ENCODE data around the gene TERT.
A peak's percentile ranks its signal among the peaks of the same experiment; 100 is the strongest.

The TERT gene

GRCh38 chr5:1246711-1247431 lies 48.0 kb downstream of the TERT start:
- H3K4me3 ChIP-seq (ENCODE audit: low read length in 2 of 2), result no peak overlapping the region
- H3K4ac ChIP-seq (ENCODE audit: low read length), result no peak overlapping the region
- no peak overlapping the region for H2BK15ac ChIP-seq (ENCODE audit: low read length)
- H4K91ac ChIP-seq (ENCODE audit: low read depth, low read length, poor library complexity), result no peak overlapping the region
- no CpG with 5 or more reads among the region's 43 CpGs for WGBS, 2 donors (ENCODE audit: extremely low coverage in 2 of 2, insufficient read length in 2 of 2, insufficient replicate concordance in 1 of 2)
- peak; percentile 81 for DNase-seq (ENCODE audit: low spot score)
- no peak overlapping the region for H3K9ac ChIP-seq (ENCODE audit: low read depth, low read length, poor library complexity)
- H2BK120ac ChIP-seq (ENCODE audit: low read depth, low read length), result no peak overlapping the region
- H2AK5ac ChIP-seq (ENCODE audit: low read depth, low read length), result no peak overlapping the region
- peaks cover 0 to 3% of the 10 kb centered on the region in 2 donors for H3K4me1 ChIP-seq (ENCODE audit: control insufficient read depth in 2 of 2, insufficient read depth in 1 of 2, low read depth in 1 of 2, low read length in 2 of 2)
- H3K27me3 ChIP-seq (ENCODE audit: control insufficient read depth in 3 of 3, insufficient read depth in 3 of 3, low read depth in 1 of 3, low read length in 3 of 3), result peaks cover 0 to 23% (median 0%) of the 10 kb centered on the region in 3 experiments
- no peaks in the 10 kb centered on the region for H3K9me3 ChIP-seq (replicated peaks in 1 of 2; ENCODE audit: control insufficient read depth in 2 of 2, insufficient read depth in 1 of 2, low read depth in 1 of 2, low read length in 2 of 2)
- H3K23ac ChIP-seq (ENCODE audit: low read depth, low read length, poor library complexity), result peak overlapping the region; percentile 0
- no peaks in the 10 kb centered on the region for H3K36me3 ChIP-seq (replicated peaks in 1 of 2; ENCODE audit: control insufficient read depth in 2 of 2, insufficient read depth in 2 of 2, low read length in 2 of 2)
- no peak overlapping the region for H3K4me2 ChIP-seq (ENCODE audit: insufficient read depth, low read length, poor library complexity, severe bottlenecking)
- peaks cover 2% of the 10 kb centered on the region for H3K79me1 ChIP-seq (ENCODE audit: low read depth, low read length)
- no peak overlapping the region for H3K27ac ChIP-seq (replicated peaks; ENCODE audit: low read length)
- H3K14ac ChIP-seq (ENCODE audit: low read length), result no peak overlapping the region
- no peak overlapping the region for H4K8ac ChIP-seq (ENCODE audit: low read depth, low read length)
- no peak overlapping the region for H2BK12ac ChIP-seq (ENCODE audit: low read length)
- no peak overlapping the region for H2AFZ ChIP-seq (ENCODE audit: low read length)
- no peak overlapping the region for H2BK5ac ChIP-seq (ENCODE audit: low read length)
- H3K18ac ChIP-seq (ENCODE audit: low read length), result no peak overlapping the region

GRCh38 chr5:1245905-1246576 lies 48.8 kb downstream of the TERT start:
- WGBS, 2 donors (ENCODE audit: extremely low coverage in 2 of 2, insufficient read length in 2 of 2, insufficient replicate concordance in 1 of 2), result no CpG with 5 or more reads among the region's 58 CpGs
- no peak for DNase-seq (ENCODE audit: low spot score)

GRCh38 chr5:1244976-1245375 lies 49.9 kb downstream of the TERT start:
- H3K9me3 ChIP-seq (replicated peaks in 1 of 2; ENCODE audit: control insufficient read depth in 2 of 2, insufficient read depth in 1 of 2, low read depth in 1 of 2, low read length in 2 of 2), result no peaks in the 10 kb centered on the region
- no peak overlapping the region for H2AK5ac ChIP-seq (ENCODE audit: low read depth, low read length)
- H3K4ac ChIP-seq (ENCODE audit: low read length), result no peak overlapping the region
- H3K14ac ChIP-seq (ENCODE audit: low read length), result no peak overlapping the region
- peaks cover 2% of the 10 kb centered on the region for H3K79me1 ChIP-seq (ENCODE audit: low read depth, low read length)
- H4K8ac ChIP-seq (ENCODE audit: low read depth, low read length), result no peak overlapping the region
- no peak for DNase-seq (ENCODE audit: low spot score)
- H2BK15ac ChIP-seq (ENCODE audit: low read length), result no peak overlapping the region
- H3K4me2 ChIP-seq (ENCODE audit: insufficient read depth, low read length, poor library complexity, severe bottlenecking), result no peak overlapping the region
- H4K91ac ChIP-seq (ENCODE audit: low read depth, low read length, poor library complexity), result no peak overlapping the region
- no peak overlapping the region for H3K23ac ChIP-seq (ENCODE audit: low read depth, low read length, poor library complexity)
- H3K4me3 ChIP-seq (ENCODE audit: low read length in 2 of 2), result no peak overlapping the region
- no peak overlapping the region for H3K27ac ChIP-seq (replicated peaks; ENCODE audit: low read length)
- no peak overlapping the region for H2BK12ac ChIP-seq (ENCODE audit: low read length)
- no peak overlapping the region for H2AFZ ChIP-seq (ENCODE audit: low read length)
- H3K9ac ChIP-seq (ENCODE audit: low read depth, low read length, poor library complexity), result no peak overlapping the region
- no peak overlapping the region for H2BK5ac ChIP-seq (ENCODE audit: low read length)
- H3K36me3 ChIP-seq (replicated peaks in 1 of 2; ENCODE audit: control insufficient read depth in 2 of 2, insufficient read depth in 2 of 2, low read length in 2 of 2), result no peaks in the 10 kb centered on the region
- H3K4me1 ChIP-seq (ENCODE audit: control insufficient read depth in 2 of 2, insufficient read depth in 1 of 2, low read depth in 1 of 2, low read length in 2 of 2), result peaks cover 0 to 3% of the 10 kb centered on the region in 2 donors
- no CpG with 5 or more reads among the region's 10 CpGs for WGBS, 2 donors (ENCODE audit: extremely low coverage in 2 of 2, insufficient read length in 2 of 2, insufficient replicate concordance in 1 of 2)
- peaks cover 0 to 31% (median 0%) of the 10 kb centered on the region in 3 experiments for H3K27me3 ChIP-seq (ENCODE audit: control insufficient read depth in 3 of 3, insufficient read depth in 3 of 3, low read depth in 1 of 3, low read length in 3 of 3)
- no peak overlapping the region for H3K18ac ChIP-seq (ENCODE audit: low read length)
- no peak overlapping the region for H2BK120ac ChIP-seq (ENCODE audit: low read depth, low read length)

More at GRCh38 chr5:1245905-1246576, 48.8 kb downstream of the TERT start:
- no peak overlapping the region for H3K4ac ChIP-seq (ENCODE audit: low read length)
- H3K23ac ChIP-seq (ENCODE audit: low read depth, low read length, poor library complexity), result peak overlapping the region; percentile 85
- no peak overlapping the region for H3K18ac ChIP-seq (ENCODE audit: low read length)
- H3K36me3 ChIP-seq (replicated peaks in 1 of 2; ENCODE audit: control insufficient read depth in 2 of 2, insufficient read depth in 2 of 2, low read length in 2 of 2), result no peaks in the 10 kb centered on the region
- H3K4me2 ChIP-seq (ENCODE audit: insufficient read depth, low read length, poor library complexity, severe bottlenecking), result peak overlapping the region; percentile 11
- H3K9ac ChIP-seq (ENCODE audit: low read depth, low read length, poor library complexity), result no peak overlapping the region
- H2BK15ac ChIP-seq (ENCODE audit: low read length), result no peak overlapping the region
- no peak overlapping the region for H3K27ac ChIP-seq (replicated peaks; ENCODE audit: low read length)
- H3K79me1 ChIP-seq (ENCODE audit: low read depth, low read length), result peaks cover 2% of the 10 kb centered on the region
- H2BK12ac ChIP-seq (ENCODE audit: low read length), result no peak overlapping the region
- no peak overlapping the region for H2AFZ ChIP-seq (ENCODE audit: low read length)
- no peak overlapping the region for H2BK5ac ChIP-seq (ENCODE audit: low read length)
- peaks cover 0 to 3% of the 10 kb centered on the region in 2 donors for H3K4me1 ChIP-seq (ENCODE audit: control insufficient read depth in 2 of 2, insufficient read depth in 1 of 2, low read depth in 1 of 2, low read length in 2 of 2)
- no peak overlapping the region for H4K91ac ChIP-seq (ENCODE audit: low read depth, low read length, poor library complexity)
- peaks cover 0 to 28% (median 0%) of the 10 kb centered on the region in 3 experiments for H3K27me3 ChIP-seq (ENCODE audit: control insufficient read depth in 3 of 3, insufficient read depth in 3 of 3, low read depth in 1 of 3, low read length in 3 of 3)
- H3K9me3 ChIP-seq (replicated peaks in 1 of 2; ENCODE audit: control insufficient read depth in 2 of 2, insufficient read depth in 1 of 2, low read depth in 1 of 2, low read length in 2 of 2), result no peaks in the 10 kb centered on the region
- no peak overlapping the region for H2BK120ac ChIP-seq (ENCODE audit: low read depth, low read length)
- no peak overlapping the region for H3K4me3 ChIP-seq (ENCODE audit: low read length in 2 of 2)
- H4K8ac ChIP-seq (ENCODE audit: low read depth, low read length), result no peak overlapping the region
- H3K14ac ChIP-seq (ENCODE audit: low read length), result no peak overlapping the region
- H2AK5ac ChIP-seq (ENCODE audit: low read depth, low read length), result no peak overlapping the region

- H4K8ac ChIP-seq (ENCODE audit: low read depth, low read length), result no peak overlapping the region
- peaks cover 0 to 2% of the 10 kb centered on the region in 2 donors for H3K9me3 ChIP-seq (replicated peaks in 1 of 2; ENCODE audit: control insufficient read depth in 2 of 2, insufficient read depth in 1 of 2, low read depth in 1 of 2, low read length in 2 of 2)
- no CpG with 5 or more reads among the region's 21 CpGs for WGBS, 2 donors (ENCODE audit: extremely low coverage in 2 of 2, insufficient read length in 2 of 2, insufficient replicate concordance in 1 of 2)
- H2BK12ac ChIP-seq (ENCODE audit: low read length), result no peak overlapping the region
- no peak overlapping the region for H2BK120ac ChIP-seq (ENCODE audit: low read depth, low read length)
- peaks cover 0 to 31% (median 0%) of the 10 kb centered on the region in 3 experiments for H3K27me3 ChIP-seq (ENCODE audit: control insufficient read depth in 3 of 3, insufficient read depth in 3 of 3, low read depth in 1 of 3, low read length in 3 of 3)
- H3K4me2 ChIP-seq (ENCODE audit: insufficient read depth, low read length, poor library complexity, severe bottlenecking), result no peak overlapping the region
- no peak overlapping the region for H2BK5ac ChIP-seq (ENCODE audit: low read length)
- DNase-seq (ENCODE audit: low spot score), result no peak
- H3K27ac ChIP-seq (replicated peaks; ENCODE audit: low read length), result no peak overlapping the region
- peak overlapping the region; percentile 56 for H3K14ac ChIP-seq (ENCODE audit: low read length)
- no peak overlapping the region for H2AFZ ChIP-seq (ENCODE audit: low read length)
- H3K18ac ChIP-seq (ENCODE audit: low read length), result no peak overlapping the region
- no peaks in the 10 kb centered on the region for H3K36me3 ChIP-seq (replicated peaks in 1 of 2; ENCODE audit: control insufficient read depth in 2 of 2, insufficient read depth in 2 of 2, low read length in 2 of 2)
- H3K4ac ChIP-seq (ENCODE audit: low read length), result no peak overlapping the region
- no peak overlapping the region for H4K91ac ChIP-seq (ENCODE audit: low read depth, low read length, poor library complexity)
- H3K4me1 ChIP-seq (ENCODE audit: control insufficient read depth in 2 of 2, insufficient read depth in 1 of 2, low read depth in 1 of 2, low read length in 2 of 2), result peaks cover 0 to 3% of the 10 kb centered on the region in 2 donors
- peak overlapping the region; percentile 73 for H3K23ac ChIP-seq (ENCODE audit: low read depth, low read length, poor library complexity)
- H2BK15ac ChIP-seq (ENCODE audit: low read length), result no peak overlapping the region
- no peak overlapping the region for H3K4me3 ChIP-seq (ENCODE audit: low read length in 2 of 2)
- no peak overlapping the region for H3K9ac ChIP-seq (ENCODE audit: low read depth, low read length, poor library complexity)
- no peak overlapping the region for H2AK5ac ChIP-seq (ENCODE audit: low read depth, low read length)
- peaks cover 2% of the 10 kb centered on the region for H3K79me1 ChIP-seq (ENCODE audit: low read depth, low read length)
These were observed 50.6 kb downstream of the TERT start for GRCh38 chr5:1244255-1244654.
